Measurements from ENCODE around the gene HPSE. TPM values are rescaled to one million over a fixed set of nuclear protein-coding genes. Genes with fewer than 3 reads are reported as not detected.
"Not testable (repeated sequence)": the region's sequence is repeated elsewhere in the genome, so short reads cannot be mapped to it uniquely, and the experiment has no call there.

Gene HPSE
- total and polyA plus RNA-seq, 9 donors = 0.18 to 1.1 (median 0.55) TPM

GRCh38 chr4:83339573-83339972, 4.9 kb upstream of the HPSE start:
- Histone ChIP-seq H3K27me3 (ENCODE audit: control insufficient read depth, insufficient read depth, low read length) (peaks cover 18% of the 10 kb centered on the region), H3K4me3 (ENCODE audit: low read length) (no peak overlapping the region), H3K4me1 (ENCODE audit: control insufficient read depth, insufficient read depth, low read length) (peaks cover 7% of the 10 kb centered on the region), H3K9me3 (replicated peaks; ENCODE audit: control insufficient read depth, low read depth, low read length) (no peaks in the 10 kb centered on the region), H3K27ac (ENCODE audit: low read length) (no peak overlapping the region), H3K36me3 (ENCODE audit: control insufficient read depth, insufficient read depth, low read length) (no peaks in the 10 kb centered on the region)
- no peak for DNase-seq
- 80% methylated on average over 4 of the region's 6 CpGs for WGBS (ENCODE audit: insufficient coverage)

DNA sequence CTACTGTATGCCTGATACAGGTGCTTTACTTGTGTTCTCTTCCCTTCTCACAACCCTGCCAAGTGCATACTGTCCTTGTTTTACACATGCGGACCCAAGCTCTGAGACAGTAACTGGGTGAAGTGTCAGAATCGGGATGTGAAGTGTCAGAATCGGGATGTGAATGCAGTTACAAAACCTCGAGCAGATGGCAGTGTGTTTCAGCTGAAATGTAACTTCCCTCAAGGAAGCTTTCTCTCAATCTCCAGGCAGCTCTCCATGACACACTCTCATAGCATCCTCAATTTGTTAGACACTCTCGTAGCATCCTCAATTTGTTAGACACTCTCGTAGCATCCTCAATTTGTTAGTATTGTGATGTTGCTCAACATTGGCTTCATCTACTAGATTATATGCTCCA, 1.1 kb upstream of the HPSE start:
- Histone ChIP-seq H3K36me3 (ENCODE audit: control insufficient read depth, insufficient read depth, low read length) (no peaks in the 10 kb centered on the region), H3K27me3 (ENCODE audit: control insufficient read depth, insufficient read depth, low read length) (peaks cover 31% of the 10 kb centered on the region), H3K27ac (ENCODE audit: low read length) (no peak overlapping the region), H3K4me1 (ENCODE audit: control insufficient read depth, insufficient read depth, low read length) (peaks cover 11% of the 10 kb centered on the region), H3K4me3 (ENCODE audit: low read length) (no peak overlapping the region), H3K9me3 (replicated peaks; ENCODE audit: control insufficient read depth, low read depth, low read length) (no peaks in the 10 kb centered on the region)
- no CpG with 5 or more reads among the region's 6 CpGs for WGBS (ENCODE audit: insufficient coverage)
- DNase-seq = peak; percentile 27

DNA sequence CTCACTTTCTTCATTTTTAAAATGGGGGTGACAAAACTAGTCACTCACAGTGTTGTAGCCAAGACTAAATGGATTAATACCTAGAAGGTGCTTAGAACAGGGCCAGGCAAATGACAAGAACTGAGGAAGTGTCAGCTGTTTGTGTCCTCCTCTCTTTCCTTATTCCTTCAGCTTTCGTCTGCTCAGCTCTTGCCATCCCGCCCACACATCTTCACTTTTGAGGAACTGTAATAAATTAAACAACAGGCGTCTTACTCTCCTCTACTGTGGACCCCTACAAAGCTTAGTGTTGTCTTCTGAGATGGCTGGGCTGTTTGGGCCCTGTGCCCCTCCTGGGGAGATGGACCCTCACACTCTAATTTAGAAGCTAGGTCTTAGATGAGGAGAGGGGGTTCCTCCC, 2.7 kb downstream of the HPSE start:
- Histone ChIP-seq H3K9me3 (replicated peaks; ENCODE audit: control insufficient read depth, low read depth, low read length) (no peaks in the 10 kb centered on the region), H3K27me3 (ENCODE audit: control insufficient read depth, insufficient read depth, low read length) (peaks cover 26% of the 10 kb centered on the region), H3K27ac (ENCODE audit: low read length) (no peak overlapping the region), H3K4me3 (ENCODE audit: low read length) (no peak overlapping the region), H3K36me3 (ENCODE audit: control insufficient read depth, insufficient read depth, low read length) (no peaks in the 10 kb centered on the region), H3K4me1 (ENCODE audit: control insufficient read depth, insufficient read depth, low read length) (peaks cover 11% of the 10 kb centered on the region)
- WGBS (ENCODE audit: insufficient coverage) = no CpG with 5 or more reads among the region's 3 CpGs
- no peak for DNase-seq

GRCh38 chr4:83329521-83330110, 5.0 kb downstream of the HPSE start:
- no peaks in the 10 kb centered on the region for H3K9me3 ChIP-seq (replicated peaks; ENCODE audit: control insufficient read depth, low read depth, low read length)
- WGBS (ENCODE audit: insufficient coverage) = 40% methylated on average over 1 of the region's 5 CpGs
- H3K36me3 ChIP-seq (ENCODE audit: control insufficient read depth, insufficient read depth, low read length) = no peaks in the 10 kb centered on the region
- H3K27me3 ChIP-seq (ENCODE audit: control insufficient read depth, insufficient read depth, low read length) = peaks cover 14% of the 10 kb centered on the region
- peaks cover 5% of the 10 kb centered on the region for H3K4me1 ChIP-seq (ENCODE audit: control insufficient read depth, insufficient read depth, low read length)
- H3K4me3 ChIP-seq (ENCODE audit: low read length) = no peak overlapping the region
- no peak overlapping the region for H3K27ac ChIP-seq (ENCODE audit: low read length)
- DNase-seq = no peak

DNA sequence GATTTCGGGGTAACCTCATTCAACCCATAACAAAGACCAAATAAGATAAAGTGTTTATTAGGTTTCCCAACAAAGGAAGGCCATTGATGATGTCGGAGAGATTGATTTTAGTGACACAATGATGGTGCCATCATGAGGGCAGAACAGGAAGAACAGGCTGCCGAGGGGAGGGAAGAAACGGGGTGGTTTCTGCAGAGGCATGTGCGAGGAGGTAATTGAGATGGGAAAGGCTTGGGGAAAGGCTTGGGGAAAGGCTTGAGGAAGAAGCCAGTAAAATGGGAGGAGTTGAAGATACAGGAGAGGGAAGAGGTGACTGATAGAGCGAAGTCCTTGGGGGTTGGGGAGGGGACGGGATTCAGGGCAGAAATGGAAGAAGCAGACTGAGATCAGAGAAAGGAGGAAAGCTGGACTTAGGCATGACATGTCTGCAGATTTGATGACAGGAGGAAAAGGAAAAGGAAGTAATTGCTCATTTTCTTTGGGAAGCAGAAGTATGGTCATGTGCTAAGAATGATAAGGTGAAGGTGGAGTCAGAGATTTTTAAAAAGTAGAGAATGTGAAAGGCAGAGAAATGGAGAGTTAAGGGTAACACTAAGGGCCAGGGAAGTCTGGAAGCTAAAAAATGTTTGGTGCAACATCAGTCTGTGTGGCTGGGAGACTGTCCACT, 6.0 kb downstream of the HPSE start:
- Histone ChIP-seq H3K27ac (ENCODE audit: low read length) (no peak overlapping the region), H3K36me3 (ENCODE audit: control insufficient read depth, insufficient read depth, low read length) (no peaks in the 10 kb centered on the region), H3K4me3 (ENCODE audit: low read length) (no peak overlapping the region), H3K4me1 (ENCODE audit: control insufficient read depth, insufficient read depth, low read length) (no peaks in the 10 kb centered on the region), H3K9me3 (replicated peaks; ENCODE audit: control insufficient read depth, low read depth, low read length) (no peaks in the 10 kb centered on the region), H3K27me3 (ENCODE audit: control insufficient read depth, insufficient read depth, low read length) (peaks cover 4% of the 10 kb centered on the region)
- WGBS (ENCODE audit: insufficient coverage) = 28% methylated on average over 6 of the region's 7 CpGs
- DNase-seq = no peak

- H3K4me1 ChIP-seq (ENCODE audit: control insufficient read depth, insufficient read depth, low read length) = no peaks in the 10 kb centered on the region
- no peaks in the 10 kb centered on the region for H3K9me3 ChIP-seq (replicated peaks; ENCODE audit: control insufficient read depth, low read depth, low read length)
- no peaks in the 10 kb centered on the region for H3K27me3 ChIP-seq (ENCODE audit: control insufficient read depth, insufficient read depth, low read length)
- no peak overlapping the region for H3K4me3 ChIP-seq (ENCODE audit: low read length)
- H3K36me3 ChIP-seq (ENCODE audit: control insufficient read depth, insufficient read depth, low read length) = no peaks in the 10 kb centered on the region
- no peak overlapping the region for H3K27ac ChIP-seq (ENCODE audit: low read length)
- DNase-seq = no peak
- WGBS (ENCODE audit: insufficient coverage) = 90% methylated on average over 6 of the region's 8 CpGs
These were observed 8.1 kb downstream of the HPSE start for GRCh38 chr4:83326546-83326945.

DNA sequence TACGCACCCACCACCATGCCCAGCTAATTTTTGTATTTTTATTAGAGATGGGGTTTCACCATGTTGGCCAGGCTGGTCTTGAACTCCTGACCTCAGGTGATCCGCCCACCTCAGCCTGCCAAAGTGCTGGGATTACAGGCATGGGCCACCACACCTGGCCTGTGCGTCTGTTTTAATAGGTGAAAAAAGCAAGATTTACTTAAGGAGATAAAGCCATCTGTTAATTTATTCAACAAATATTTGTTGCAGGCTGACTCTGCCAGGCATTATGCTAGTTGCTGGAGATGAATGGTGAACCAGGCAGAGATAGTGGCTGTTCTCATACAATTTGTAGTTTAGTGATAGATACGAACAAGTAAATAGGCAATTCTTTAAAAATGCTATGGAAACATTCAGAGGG, 9.3 kb downstream of the HPSE start:
- H3K27ac ChIP-seq (ENCODE audit: low read length); H3K4me1 ChIP-seq (ENCODE audit: control insufficient read depth, insufficient read depth, low read length); H3K27me3 ChIP-seq (ENCODE audit: control insufficient read depth, insufficient read depth, low read length); DNase-seq; H3K36me3 ChIP-seq (ENCODE audit: control insufficient read depth, insufficient read depth, low read length); H3K4me3 ChIP-seq (ENCODE audit: low read length); H3K9me3 ChIP-seq (replicated peaks; ENCODE audit: control insufficient read depth, low read depth, low read length): not testable (repeated sequence)
- WGBS (ENCODE audit: insufficient coverage) = no CpG with 5 or more reads among the region's 4 CpGs

GRCh38 chr4:83323136-83323535, 11.5 kb downstream of the HPSE start:
- H3K9me3 ChIP-seq (replicated peaks; ENCODE audit: control insufficient read depth, low read depth, low read length) = no peaks in the 10 kb centered on the region
- H3K4me1 ChIP-seq (ENCODE audit: control insufficient read depth, insufficient read depth, low read length) = no peaks in the 10 kb centered on the region
- H3K36me3 ChIP-seq (ENCODE audit: control insufficient read depth, insufficient read depth, low read length) = no peaks in the 10 kb centered on the region
- no peak overlapping the region for H3K4me3 ChIP-seq (ENCODE audit: low read length)
- 100% methylated on average over 1 of the region's 3 CpGs for WGBS (ENCODE audit: insufficient coverage)
- H3K27ac ChIP-seq (ENCODE audit: low read length) = no peak overlapping the region
- DNase-seq = no peak
- no peaks in the 10 kb centered on the region for H3K27me3 ChIP-seq (ENCODE audit: control insufficient read depth, insufficient read depth, low read length)

DNA sequence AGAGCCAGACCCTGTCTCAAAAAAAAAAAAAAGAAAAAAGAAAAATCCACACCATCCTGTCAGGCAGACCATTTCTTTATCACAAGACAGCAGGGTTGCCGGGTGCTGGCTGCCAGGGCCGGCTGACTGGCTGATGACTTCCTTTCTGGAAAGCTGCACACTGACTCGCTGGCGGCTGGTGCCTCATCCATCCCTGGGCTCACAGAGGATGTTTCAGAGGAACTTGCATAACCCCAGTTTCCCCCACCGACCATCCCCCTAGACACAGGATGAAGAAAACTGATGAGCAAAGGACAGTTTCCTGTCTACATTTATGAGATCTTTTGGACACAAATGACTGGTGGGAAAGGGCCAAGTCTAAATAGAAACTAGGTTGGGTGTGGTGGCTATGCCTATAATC, 14.1 kb downstream of the HPSE start:
- DNase-seq = peak; percentile 66
- WGBS (ENCODE audit: insufficient coverage) = 41% methylated on average over 2 of the region's 5 CpGs
- Histone ChIP-seq H3K4me1 (ENCODE audit: control insufficient read depth, insufficient read depth, low read length) (no peaks in the 10 kb centered on the region), H3K36me3 (ENCODE audit: control insufficient read depth, insufficient read depth, low read length) (no peaks in the 10 kb centered on the region), H3K9me3 (replicated peaks; ENCODE audit: control insufficient read depth, low read depth, low read length) (no peaks in the 10 kb centered on the region), H3K27me3 (ENCODE audit: control insufficient read depth, insufficient read depth, low read length) (no peaks in the 10 kb centered on the region), H3K4me3 (ENCODE audit: low read length) (no peak overlapping the region), H3K27ac (ENCODE audit: low read length) (no peak overlapping the region)

DNA sequence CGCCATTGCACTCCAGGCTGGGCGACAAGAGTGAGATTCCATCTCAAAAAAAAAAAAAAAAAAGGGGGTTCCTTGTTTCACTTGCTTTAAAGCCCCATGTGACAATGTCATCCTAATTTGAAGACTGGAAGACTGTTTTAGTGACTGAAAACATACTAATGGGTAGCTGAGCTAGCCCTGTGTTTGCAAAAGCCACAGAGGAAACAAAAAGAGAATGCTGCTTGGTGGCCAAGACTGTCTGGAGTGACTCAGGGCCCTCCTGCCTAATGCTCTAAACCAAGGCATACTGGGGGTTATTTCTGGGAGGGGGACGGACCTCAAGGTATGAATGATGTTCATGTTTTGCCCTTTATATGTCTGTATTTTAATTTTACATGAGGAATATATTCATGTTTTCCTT, 16.0 kb downstream of the HPSE start:
- 100% methylated on average over 2 of the region's 3 CpGs for WGBS (ENCODE audit: insufficient coverage)

DNA sequence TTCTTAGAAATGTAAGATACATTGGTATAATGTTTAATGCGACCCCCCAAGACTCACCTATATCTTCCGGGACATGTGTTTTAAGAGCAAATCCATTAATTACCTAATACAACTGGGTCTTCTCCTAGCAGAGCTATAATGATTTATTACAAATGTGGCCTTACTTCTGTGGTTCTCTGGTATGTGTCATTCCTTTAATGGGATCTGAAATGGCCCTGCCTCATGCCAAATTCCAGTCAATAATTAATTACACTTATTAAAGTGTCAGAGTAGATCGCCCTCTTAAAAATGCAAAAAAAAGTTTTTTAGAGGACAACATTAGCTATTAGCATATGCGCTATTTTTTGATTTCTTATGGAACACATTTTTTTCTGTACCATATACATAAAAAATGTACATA, 17.0 kb downstream of the HPSE start:
- no CpG with 5 or more reads among the region's 4 CpGs for WGBS (ENCODE audit: insufficient coverage)
- H3K27ac ChIP-seq (ENCODE audit: low read length) = no peak overlapping the region

More for the DNA sequence above, 16.0 kb downstream of the HPSE start:
- Histone ChIP-seq H3K27me3 (ENCODE audit: control insufficient read depth, insufficient read depth, low read length) (no peaks in the 10 kb centered on the region), H3K36me3 (ENCODE audit: control insufficient read depth, insufficient read depth, low read length) (no peaks in the 10 kb centered on the region), H3K4me3 (ENCODE audit: low read length) (no peak overlapping the region), H3K4me1 (ENCODE audit: control insufficient read depth, insufficient read depth, low read length) (no peaks in the 10 kb centered on the region), H3K9me3 (replicated peaks; ENCODE audit: control insufficient read depth, low read depth, low read length) (no peaks in the 10 kb centered on the region), H3K27ac (ENCODE audit: low read length) (no peak overlapping the region)
- DNase-seq = no peak

More for the DNA sequence above, 17.0 kb downstream of the HPSE start:
- DNase-seq = no peak
- Histone ChIP-seq H3K27me3 (ENCODE audit: control insufficient read depth, insufficient read depth, low read length) (no peaks in the 10 kb centered on the region), H3K36me3 (ENCODE audit: control insufficient read depth, insufficient read depth, low read length) (no peaks in the 10 kb centered on the region), H3K9me3 (replicated peaks; ENCODE audit: control insufficient read depth, low read depth, low read length) (no peaks in the 10 kb centered on the region), H3K4me1 (ENCODE audit: control insufficient read depth, insufficient read depth, low read length) (no peaks in the 10 kb centered on the region), H3K4me3 (ENCODE audit: low read length) (no peak overlapping the region)

Measured in muscle of leg (tissue), 11 donors.